Transverse colon (tissue), 4 donors: ENCODE results near the gene FETUB. TPM values are rescaled to one million over a fixed set of nuclear protein-coding genes. Genes with fewer than 3 reads are reported as not detected.

Source experiments
- DNase-seq: peaks from one replicate; pipeline ENCODE4 v3.0.0-alpha.2; 2019
- H3K27ac ChIP-seq, 4 donors: fragments of 200-600 bp; sonication (generic); 2 replicates each; pipeline ENCODE4 v1.5.1; 2016 to 2018; ENCODE audit warnings: inconsistent platforms in 4 of 4
- H3K27me3 ChIP-seq: fragments of 200-600 bp; sonication (generic); 2 replicates; pipeline ENCODE4 v1.5.1; 2017; ENCODE audit warnings: inconsistent platforms
- H3K36me3 ChIP-seq, 4 donors: fragments of 200-600 bp; sonication (generic); 2 replicates each; pipeline ENCODE4 v1.5.1; 2017 to 2019; ENCODE audit warnings: inconsistent platforms in 4 of 4
- H3K4me1 ChIP-seq, 4 donors: fragments of 200-600 bp; sonication (generic); 2 replicates each; pipeline ENCODE4 v1.5.1; 2017 to 2020; ENCODE audit warnings: inconsistent platforms in 4 of 4
- H3K4me3 ChIP-seq, 4 donors: fragments of 200-600 bp; sonication (generic); 1 replicate in 1 of 4; 2 replicates in 3 of 4; pipeline versions ENCODE4 v1.5.1 to v1.6.1; 2017 to 2019; ENCODE audit warnings: inconsistent platforms in 4 of 4
- H3K9me3 ChIP-seq, 2 donors: fragments of 200-600 bp; sonication (generic); 2 replicates each; pipeline ENCODE4 v1.5.1; 2017 to 2019; ENCODE audit warnings: inconsistent platforms in 2 of 2
- EP300 ChIP-seq: sonication (generic); formaldehyde crosslinking; IDR thresholded peaks from one replicate; pipeline ENCODE4 v1.6.1; 2017; ENCODE audit warnings: antibody characterized with exemption, low read depth
- POLR2AphosphoS5 ChIP-seq, 3 donors: sonication (generic); formaldehyde crosslinking; IDR thresholded peaks; one replicate each; pipeline ENCODE4 v1.6.1; 2016; ENCODE audit warnings: antibody characterized with exemption in 3 of 3
- WGBS, 2 donors: methylation state at CpG; one replicate each; pipeline ENCODE4 v1.1.5; 2018; ENCODE audit warnings: low coverage in 1 of 2; 5-methylcytosine and 5-hydroxymethylcytosine counted together
- in situ Hi-C, 4 donors: fragments of 200-750 bp; cut with MboI; loops; one replicate each; pipeline versions ENCODE4 v1.15.0 to v1.15.1; 2017; ENCODE audit warnings: low sequenced_read_pairs in 3 of 4, low pct_ligation_motif_present in 1 of 4, low pct_unique_long_range_greater_than_20kb in 1 of 4
- intact Hi-C: fragments of 100-400 bp; cut with DNase I; formaldehyde crosslinking; loops from one replicate; pipeline ENCODE4 v1.15.1; 2023; ENCODE audit warnings: low total_unique reads
- total RNA-seq, 4 donors: library from RNA; depleted of rRNA; stranded (reverse); fragments of >200 nt; gene quantifications; one replicate each; pipeline ENCODE4 v1.1.0, GENCODE V29; 2016
- TF ChIP-seq, protein P1 (sequence below), 5 experiments: fragments of 200-600 bp in 3 of 5; fragments of 450-650 bp in 2 of 5; sonication (generic) in 3 of 5; IDR thresholded peaks; 1 replicate in 2 of 5; 2 replicates in 3 of 5; pipeline ENCODE4 v1.5.1; 2016 to 2017; ENCODE audit warnings: antibody characterized with exemption in 5 of 5, inconsistent platforms in 3 of 5, mild to moderate bottlenecking in 2 of 5, moderate library complexity in 1 of 5

Gene FETUB
- total RNA-seq, 4 donors from 2014 or later, result not detected

DNA sequence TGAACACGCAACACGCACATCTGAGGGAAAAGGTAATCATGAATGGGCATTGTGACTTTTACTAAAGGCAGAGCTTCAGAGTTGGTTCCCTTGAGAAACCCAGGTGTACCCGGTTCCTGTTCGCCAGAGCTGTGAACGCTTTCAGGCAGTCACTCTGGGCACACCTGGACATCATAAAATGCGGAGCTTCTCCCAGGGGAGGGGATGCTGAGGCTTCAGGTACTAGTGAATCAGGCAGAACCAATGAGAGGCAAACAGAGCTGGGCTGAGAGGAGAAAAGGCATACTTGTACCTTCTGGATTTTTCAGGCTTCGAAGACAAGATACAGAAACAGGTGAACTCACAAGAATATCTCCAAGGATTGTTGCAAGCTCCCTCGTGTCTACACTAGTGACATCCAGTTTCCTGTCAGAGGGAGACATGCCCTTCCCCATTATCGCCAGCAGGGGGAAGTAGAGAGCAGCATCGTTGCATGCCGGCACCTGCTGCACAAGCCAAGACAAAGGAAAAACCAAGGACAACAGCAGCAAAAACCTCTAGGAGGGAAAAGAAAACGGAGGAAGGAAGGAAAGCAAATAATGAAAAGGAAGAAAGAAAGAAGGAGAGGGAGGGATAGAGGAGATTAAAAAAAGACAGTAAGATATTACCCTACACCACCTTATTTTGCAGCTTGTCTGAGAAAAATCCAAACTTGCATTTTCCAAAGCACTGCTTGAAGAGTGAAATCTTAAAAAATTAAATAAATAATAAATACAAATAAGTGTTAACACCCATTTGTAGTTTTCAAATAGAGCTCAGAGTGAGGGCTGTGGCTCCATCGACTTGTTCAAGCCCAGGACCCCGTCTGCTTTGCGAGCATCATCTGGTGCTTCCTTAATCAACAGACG, 25.4 kb upstream of the FETUB start:
- intact Hi-C loops (loop anchor here (5.0 to 10.0 kb wide), 2 partner anchors 207 to 630 kb away; no protein-coding TSS in a partner anchor), in situ Hi-C loops (loop anchor here (10.0 to 25.0 kb wide), 3 partner anchors 197 to 547 kb away; partner anchors contain the start of gene RFC4 (in 2 of the 4))
- 26 to 33% methylated on average over 8 to 16 of the region's 16 CpGs for WGBS, 2 donors
- Histone ChIP-seq H3K4me3 (no peak overlapping the region), H3K36me3 (no peaks in the 10 kb centered on the region), H3K4me1 (peaks cover 0 to 11% (median 4%) of the 10 kb centered on the region in 4 donors), H3K9me3 (no peaks in the 10 kb centered on the region), H3K27me3 (peaks cover 25% of the 10 kb centered on the region), H3K27ac (no peak overlapping the region)
- TF ChIP-seq POLR2AphosphoS5 (IDR thresholded peaks at IDR 0.05), result no peak
- TF ChIP-seq EP300, result no peak
- TF ChIP-seq, protein P1, sequence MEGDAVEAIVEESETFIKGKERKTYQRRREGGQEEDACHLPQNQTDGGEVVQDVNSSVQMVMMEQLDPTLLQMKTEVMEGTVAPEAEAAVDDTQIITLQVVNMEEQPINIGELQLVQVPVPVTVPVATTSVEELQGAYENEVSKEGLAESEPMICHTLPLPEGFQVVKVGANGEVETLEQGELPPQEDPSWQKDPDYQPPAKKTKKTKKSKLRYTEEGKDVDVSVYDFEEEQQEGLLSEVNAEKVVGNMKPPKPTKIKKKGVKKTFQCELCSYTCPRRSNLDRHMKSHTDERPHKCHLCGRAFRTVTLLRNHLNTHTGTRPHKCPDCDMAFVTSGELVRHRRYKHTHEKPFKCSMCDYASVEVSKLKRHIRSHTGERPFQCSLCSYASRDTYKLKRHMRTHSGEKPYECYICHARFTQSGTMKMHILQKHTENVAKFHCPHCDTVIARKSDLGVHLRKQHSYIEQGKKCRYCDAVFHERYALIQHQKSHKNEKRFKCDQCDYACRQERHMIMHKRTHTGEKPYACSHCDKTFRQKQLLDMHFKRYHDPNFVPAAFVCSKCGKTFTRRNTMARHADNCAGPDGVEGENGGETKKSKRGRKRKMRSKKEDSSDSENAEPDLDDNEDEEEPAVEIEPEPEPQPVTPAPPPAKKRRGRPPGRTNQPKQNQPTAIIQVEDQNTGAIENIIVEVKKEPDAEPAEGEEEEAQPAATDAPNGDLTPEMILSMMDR (IDR thresholded peaks at IDR 0.05), result peak; percentile 93 to 98 (median 98)
- peak; percentile 82 for DNase-seq

DNA sequence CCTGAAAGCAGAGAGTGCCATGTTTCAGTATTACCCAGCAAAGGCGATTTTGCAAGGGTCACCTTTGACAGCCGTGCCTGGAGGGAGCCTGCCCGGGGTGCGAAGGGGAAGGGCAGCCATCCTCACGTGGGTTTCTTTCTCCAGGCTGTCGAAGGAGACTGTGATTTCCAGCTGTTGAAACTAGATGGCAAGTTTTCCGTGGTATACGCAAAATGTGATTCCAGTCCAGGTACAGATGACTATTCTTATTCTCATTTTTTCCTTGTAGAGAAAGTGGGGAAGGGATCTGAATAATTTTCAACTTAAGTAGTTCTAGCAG, 23.9 kb upstream of the FETUB start:
- H3K4me1 ChIP-seq, result peaks cover 0 to 11% (median 4%) of the 10 kb centered on the region in 4 donors
- no peak for TF ChIP-seq EP300
- TF ChIP-seq, protein P1 (IDR thresholded peaks at IDR 0.05), result no peak
- no peak for DNase-seq
- no peak overlapping the region for H3K27ac ChIP-seq
- H3K27me3 ChIP-seq, result peaks cover 25% of the 10 kb centered on the region
- no peaks in the 10 kb centered on the region for H3K9me3 ChIP-seq
- WGBS, 2 donors, result 79 to 84% methylated on average over 4 to 8 of the region's 8 CpGs
- no peaks in the 10 kb centered on the region for H3K36me3 ChIP-seq
- intact Hi-C loops (loop anchor here (5.0 to 10.0 kb wide), 2 partner anchors 206 to 631 kb away; no protein-coding TSS in a partner anchor), in situ Hi-C loops (loop anchor here (10.0 to 25.0 kb wide), 3 partner anchors 196 to 546 kb away; partner anchors contain the start of gene RFC4 (in 2 of the 4))
- no peak overlapping the region for H3K4me3 ChIP-seq

DNA sequence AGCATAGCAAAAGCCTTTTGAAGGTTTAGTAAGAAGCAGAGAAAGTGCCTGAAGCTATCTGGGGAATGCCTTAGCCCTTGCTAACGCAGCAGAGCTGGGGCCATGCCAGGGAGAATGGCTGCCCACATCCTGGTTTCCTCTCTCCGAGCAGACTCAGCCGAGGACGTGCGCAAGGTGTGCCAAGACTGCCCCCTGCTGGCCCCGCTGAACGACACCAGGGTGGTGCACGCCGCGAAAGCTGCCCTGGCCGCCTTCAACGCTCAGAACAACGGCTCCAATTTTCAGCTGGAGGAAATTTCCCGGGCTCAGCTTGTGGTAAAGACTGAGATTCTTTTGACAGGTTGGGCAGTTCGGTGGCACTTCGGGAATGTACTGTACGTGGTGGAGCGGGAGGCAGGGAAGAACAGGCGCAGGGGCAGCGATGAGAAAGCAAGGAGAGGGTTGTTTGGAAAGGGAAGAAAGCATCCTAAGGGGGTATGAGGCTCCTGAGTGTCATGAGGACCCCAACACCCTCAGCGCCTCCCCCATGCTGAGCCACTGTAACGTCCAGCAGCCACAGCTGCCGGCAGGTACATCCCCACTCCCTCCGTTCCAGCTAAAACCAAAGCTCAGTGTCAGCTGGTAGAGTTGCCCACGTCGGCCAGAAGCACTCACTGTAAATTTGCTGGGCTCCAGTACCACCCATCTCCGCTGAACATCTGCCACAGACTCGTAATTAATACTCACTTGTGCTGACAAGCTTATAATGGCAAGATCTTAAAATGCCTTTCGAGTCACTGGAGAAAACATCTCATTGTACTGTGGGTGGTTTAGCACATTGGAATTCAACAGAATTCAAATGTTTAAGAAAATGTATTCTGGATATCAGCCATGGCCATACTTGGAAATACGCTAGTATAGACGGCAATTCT, 22.9 kb upstream of the FETUB start:
- in situ Hi-C loops (loop anchor here (10.0 to 25.0 kb wide), 3 partner anchors 195 to 545 kb away; partner anchors contain the start of gene RFC4 (in 2 of the 4)), intact Hi-C loops (loop anchor here (5.0 to 10.0 kb wide), 2 partner anchors 205 to 632 kb away; no protein-coding TSS in a partner anchor)
- Histone ChIP-seq H3K27me3 (peaks cover 25% of the 10 kb centered on the region), H3K4me3 (no peak overlapping the region), H3K4me1 (peaks cover 0 to 11% (median 4%) of the 10 kb centered on the region in 4 donors), H3K36me3 (no peaks in the 10 kb centered on the region), H3K27ac (no peak overlapping the region), H3K9me3 (no peaks in the 10 kb centered on the region)
- TF ChIP-seq, protein P1 (IDR thresholded peaks at IDR 0.05), result peak; percentile 81 to 86 (median 84)
- TF ChIP-seq EP300, result no peak
- DNase-seq, result peak; percentile 84
- WGBS, 2 donors, result 26 to 28% methylated on average over 7 to 26 of the region's 31 CpGs
